ENCODE data around the gene NRCAM.

Gene NRCAM

GRCh38 chr7:108145401-108145800, 310.8 kb downstream of the NRCAM start:
- no peak for DNase-seq

- no peak for DNase-seq
Observed at GRCh38 chr7:108144931-108145330, 311.3 kb downstream of the NRCAM start.

GRCh38 chr7:108143658-108144420, 312.4 kb downstream of the NRCAM start:
- DNase-seq = no peak

GRCh38 chr7:108142675-108143259, 313.5 kb downstream of the NRCAM start:
- no peak for DNase-seq

- DNase-seq = no peak
Observed at GRCh38 chr7:108142180-108142579, 314.1 kb downstream of the NRCAM start.

GRCh38 chr7:108140671-108141070, 315.6 kb downstream of the NRCAM start:
- DNase-seq = no peak

GRCh38 chr7:108138911-108139310, 317.3 kb downstream of the NRCAM start:
- no peak for DNase-seq

- no peak for DNase-seq
Observed at GRCh38 chr7:108137993-108138392, 318.2 kb downstream of the NRCAM start.

GRCh38 chr7:108137040-108137439, 319.2 kb downstream of the NRCAM start:
- no peak for DNase-seq

GRCh38 chr7:108136191-108136688, 320.0 kb downstream of the NRCAM start:
- DNase-seq = no peak

- no peak for DNase-seq
Observed at GRCh38 chr7:108135446-108136190, 320.6 kb downstream of the NRCAM start.

GRCh38 chr7:108134486-108134885, 321.8 kb downstream of the NRCAM start:
- DNase-seq = no peak

- DNase-seq = no peak
Observed at GRCh38 chr7:108132551-108133265, 323.5 kb downstream of the NRCAM start.

- DNase-seq = no peak
Observed at GRCh38 chr7:108130261-108130660, 326.0 kb downstream of the NRCAM start, which contains the start of gene LAMB4. Gene LAMB4, minus strand, starts transcription at chr7:108130361. Its CDS starts 7,197 bp downstream, at chr7:108123164.

- DNase-seq = no peak
Observed at GRCh38 chr7:108129018-108129965, 326.9 kb downstream of the NRCAM start.

- DNase-seq = no peak
Observed at GRCh38 chr7:108128514-108128913, 327.7 kb downstream of the NRCAM start.

- no peak for DNase-seq
Observed at GRCh38 chr7:108127461-108127860, 328.8 kb downstream of the NRCAM start.

- DNase-seq = no peak
Observed at GRCh38 chr7:108124820-108125219, 331.4 kb downstream of the NRCAM start.

GRCh38 chr7:108122181-108122580, 334.1 kb downstream of the NRCAM start:
- DNase-seq = no peak

GRCh38 chr7:108120933-108121332, 335.3 kb downstream of the NRCAM start:
- no peak for DNase-seq

- DNase-seq = no peak
Observed at GRCh38 chr7:108120196-108120595, 336.0 kb downstream of the NRCAM start.

GRCh38 chr7:108118959-108119358, 337.3 kb downstream of the NRCAM start:
- no peak for DNase-seq

Data from NCI-H2107 (cell line).